NB4 (cell line): Measurements from ENCODE around the gene BAHCC1.

Source experiments
- MYC ChIP-seq: IDR thresholded peaks from 2 replicates; pipeline ENCODE4 v1.6.1; 2011; ENCODE audit warnings: low read depth, low read length
- POLR2A ChIP-seq: IDR thresholded peaks from 2 replicates; pipeline ENCODE4 v1.6.1; 2011; ENCODE audit warnings: mild to moderate bottlenecking; ENCODE audit not compliant: insufficient read length; ENCODE audit errors: extremely low read depth
- TF ChIP-seq, protein P1 (sequence below): IDR thresholded peaks from one replicate; pipeline ENCODE4 v1.5.1; 2012; ENCODE audit warnings: low read depth, low read length
- TF ChIP-seq, protein P2 (sequence below): IDR thresholded peaks from 2 replicates; pipeline ENCODE4 v1.6.1; 2011; ENCODE audit warnings: low read depth, low read length

DNA sequence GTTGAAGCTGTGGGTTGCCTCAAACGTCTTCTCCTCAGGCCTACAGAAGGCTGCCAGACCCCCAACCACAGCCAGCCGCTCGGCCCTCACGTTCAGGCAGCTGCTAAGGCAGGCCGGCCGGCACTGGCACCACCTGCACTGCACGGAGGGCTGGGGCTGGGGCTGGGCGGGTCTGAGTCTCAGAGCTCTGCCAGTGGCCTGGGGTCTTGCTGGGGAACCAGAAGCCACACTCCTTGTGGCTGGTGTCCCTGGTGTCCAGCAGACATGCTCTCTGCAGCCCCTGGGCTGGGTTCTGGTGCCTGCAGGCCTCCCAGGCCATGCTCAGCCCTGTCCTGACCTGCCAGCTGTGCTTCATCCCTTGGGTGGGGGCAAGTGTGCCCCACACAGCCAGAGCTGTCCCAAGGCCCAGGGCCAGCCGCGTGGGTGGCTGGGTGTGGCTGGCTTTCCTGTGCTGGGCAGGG, 42.0 kb downstream of the BAHCC1 start:
- TF ChIP-seq, protein P1, sequence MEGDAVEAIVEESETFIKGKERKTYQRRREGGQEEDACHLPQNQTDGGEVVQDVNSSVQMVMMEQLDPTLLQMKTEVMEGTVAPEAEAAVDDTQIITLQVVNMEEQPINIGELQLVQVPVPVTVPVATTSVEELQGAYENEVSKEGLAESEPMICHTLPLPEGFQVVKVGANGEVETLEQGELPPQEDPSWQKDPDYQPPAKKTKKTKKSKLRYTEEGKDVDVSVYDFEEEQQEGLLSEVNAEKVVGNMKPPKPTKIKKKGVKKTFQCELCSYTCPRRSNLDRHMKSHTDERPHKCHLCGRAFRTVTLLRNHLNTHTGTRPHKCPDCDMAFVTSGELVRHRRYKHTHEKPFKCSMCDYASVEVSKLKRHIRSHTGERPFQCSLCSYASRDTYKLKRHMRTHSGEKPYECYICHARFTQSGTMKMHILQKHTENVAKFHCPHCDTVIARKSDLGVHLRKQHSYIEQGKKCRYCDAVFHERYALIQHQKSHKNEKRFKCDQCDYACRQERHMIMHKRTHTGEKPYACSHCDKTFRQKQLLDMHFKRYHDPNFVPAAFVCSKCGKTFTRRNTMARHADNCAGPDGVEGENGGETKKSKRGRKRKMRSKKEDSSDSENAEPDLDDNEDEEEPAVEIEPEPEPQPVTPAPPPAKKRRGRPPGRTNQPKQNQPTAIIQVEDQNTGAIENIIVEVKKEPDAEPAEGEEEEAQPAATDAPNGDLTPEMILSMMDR: no peak
- TF ChIP-seq MYC (no peak), POLR2A (no peak)
- TF ChIP-seq, protein P2, sequence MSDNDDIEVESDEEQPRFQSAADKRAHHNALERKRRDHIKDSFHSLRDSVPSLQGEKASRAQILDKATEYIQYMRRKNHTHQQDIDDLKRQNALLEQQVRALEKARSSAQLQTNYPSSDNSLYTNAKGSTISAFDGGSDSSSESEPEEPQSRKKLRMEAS: 0 out of 2 replicates have a peak, but pooled peaks have one; percentile 10
